Mucosa of descending colon (tissue), 3 donors: ENCODE measurements around the gene ZFAND4. TPM values are rescaled to one million over a fixed set of nuclear protein-coding genes. Genes with fewer than 3 reads are reported as not detected.
"Not testable (repeated sequence)": the region's sequence is repeated elsewhere in the genome, so short reads cannot be mapped to it uniquely, and the experiment has no call there.

Experiments used
- ATAC-seq: fragments of 200-7000 bp; cut with Tn5 transposase; one replicate; pipeline ENCODE4 v1.9.1; 2020; ENCODE audit warnings: mild to moderate bottlenecking, moderate library complexity
- DNase-seq, 3 donors: peaks; one replicate each; pipeline ENCODE4 v3.0.0-alpha.2; 2020
- H3K36me3 ChIP-seq: fragments of 200-600 bp; one replicate; pipeline ENCODE4 v1.8.0; 2021; ENCODE audit warnings: low read depth, mild to moderate bottlenecking
- H3K4me1 ChIP-seq: fragments of 200-600 bp; one replicate; pipeline ENCODE4 v1.8.0; 2021; ENCODE audit warnings: low read depth, mild to moderate bottlenecking
- H3K4me3 ChIP-seq: fragments of 200-600 bp; one replicate; pipeline ENCODE4 v1.8.0; 2021; ENCODE audit warnings: mild to moderate bottlenecking
- H3K9me3 ChIP-seq: fragments of 200-600 bp; one replicate; pipeline ENCODE4 v1.8.0; 2021; ENCODE audit warnings: mild to moderate bottlenecking
- CTCF ChIP-seq: fragments of 200-600 bp; IDR thresholded peaks from one replicate; pipeline ENCODE4 v1.8.0; 2022; ENCODE audit warnings: antibody characterized with exemption, mild to moderate bottlenecking
- intact Hi-C, 2 donors: fragments of 100-400 bp; cut with DNase I in 1 of 2; cut with micrococcal nuclease in 1 of 2; formaldehyde crosslinking; loops; one replicate each; pipeline versions ENCODE4 v1.11.0 to v1.11.1; 2022; cut with DNase I, micrococcal nuclease
- total RNA-seq, 3 donors: library from RNA; stranded (reverse); fragmentation: NEBNext Ultra II Directional in 2 of 3; extraction: Animal tissue kit (Norgen Biotek cat#: 25700) in 2 of 3; gene quantifications; one replicate each; pipeline versions ENCODE4 v1.2.1 to v1.2.4, GENCODE V29; 2021 to 2023
- donor health status: DM: no; HTN: no; CAD: no; lungs with moderate emphysema.
- donor health status: DM: no; HTN: no; CAD: no.
- donor health status: DM: no; HTN: yes; CAD: no.

Gene ZFAND4
- total RNA-seq, 3 donors from 2014 or later, result 15.5 to 22.1 (median 21.5) TPM

- H3K4me1 ChIP-seq, result peaks cover 10% of the 10 kb centered on the region
- intact Hi-C loops, result no loop called here
- no peak for TF ChIP-seq CTCF
- H3K9me3 ChIP-seq, result no peaks in the 10 kb centered on the region
- ATAC-seq, result peak; percentile 16
- no peaks in the 10 kb centered on the region for H3K36me3 ChIP-seq
- no peak for DNase-seq
- H3K4me3 ChIP-seq, result peak overlapping the region; percentile 22
Observed at GRCh38 chr10:45673074-45673648, 589 bp upstream of the ZFAND4 start.

GRCh38 chr10:45671300-45671699 is 1.3 kb downstream of the ZFAND4 start:
- ATAC-seq, H3K9me3 ChIP-seq, intact Hi-C loops, H3K4me3 ChIP-seq, DNase-seq, H3K36me3 ChIP-seq: not testable (repeated sequence)
- H3K4me1 ChIP-seq, result peaks cover 10% of the 10 kb centered on the region

GRCh38 chr10:45669897-45670296 is 2.7 kb downstream of the ZFAND4 start:
- intact Hi-C loops, H3K9me3 ChIP-seq, DNase-seq, ATAC-seq, H3K36me3 ChIP-seq, H3K4me3 ChIP-seq: not testable (repeated sequence)
- peaks cover 10% of the 10 kb centered on the region for H3K4me1 ChIP-seq

- Histone ChIP-seq H3K4me3 (no peak overlapping the region), H3K9me3 (no peaks in the 10 kb centered on the region), H3K36me3 (no peaks in the 10 kb centered on the region), H3K4me1 (no peaks in the 10 kb centered on the region)
- DNase-seq, result no peak
- no peak for ATAC-seq
- no peak for TF ChIP-seq CTCF
- intact Hi-C loops, result no loop called here
Observed at GRCh38 chr10:45660876-45661411, 11.6 kb downstream of the ZFAND4 start.

- intact Hi-C loops, result no loop called here
- ATAC-seq, result no peak
- Histone ChIP-seq H3K9me3 (no peaks in the 10 kb centered on the region), H3K4me3 (no peak overlapping the region), H3K4me1 (no peaks in the 10 kb centered on the region), H3K36me3 (no peaks in the 10 kb centered on the region)
- no peak for DNase-seq
- no peak for TF ChIP-seq CTCF
Observed at GRCh38 chr10:45657033-45657926, 15.3 kb downstream of the ZFAND4 start.

- H3K4me1 ChIP-seq, result no peaks in the 10 kb centered on the region
- H3K9me3 ChIP-seq, result no peaks in the 10 kb centered on the region
- ATAC-seq, result no peak
- H3K36me3 ChIP-seq, result no peaks in the 10 kb centered on the region
- intact Hi-C loops, result no loop called here
- no peak overlapping the region for H3K4me3 ChIP-seq
- no peak for DNase-seq
- no peak for TF ChIP-seq CTCF
Observed at GRCh38 chr10:45655219-45655618, 17.4 kb downstream of the ZFAND4 start.

GRCh38 chr10:45654753-45655141 is 17.8 kb downstream of the ZFAND4 start:
- DNase-seq, H3K4me3 ChIP-seq, intact Hi-C loops, H3K36me3 ChIP-seq, H3K4me1 ChIP-seq, ATAC-seq, H3K9me3 ChIP-seq: not testable (repeated sequence)
